Keratinocyte (primary cell): Measurements from ENCODE around the gene CCND1. TPM values are rescaled to one million over a fixed set of nuclear protein-coding genes. Genes with fewer than 3 reads are reported as not detected.

Experiments used
- DNase-seq: peaks from one replicate; pipeline ENCODE4 v3.0.0-alpha.2; 2011; ENCODE audit warnings: low read depth, missing footprints, low spot score
- FAIRE-seq: peaks from 2 replicates; lab custom pipeline; 2011; peaks lifted over from hg19 to GRCh38; lab: Jason Lieb, UNC
- H2AFZ ChIP-seq: 2 replicates; pipeline ENCODE4 v1.6.0; 2012; ENCODE audit warnings: low read length, control low read depth, inconsistent platforms; ENCODE audit not compliant: control insufficient read depth
- H3K27ac ChIP-seq: 2 replicates; pipeline ENCODE4 v1.5.1; 2011; ENCODE audit warnings: low read length; ENCODE audit not compliant: control insufficient read depth, insufficient read depth
- H3K27me3 ChIP-seq: 3 replicates; pipeline ENCODE4 v1.6.0; 2011; ENCODE audit warnings: low read length; ENCODE audit not compliant: control insufficient read depth, insufficient read depth; ENCODE audit errors: extremely low read depth
- H3K36me3 ChIP-seq, 2 experiments: 2 replicates in 1 of 2; 3 replicates in 1 of 2; pipeline ENCODE4 v1.5.1; 2011; ENCODE audit warnings: low read length in 2 of 2, mild to moderate bottlenecking in 1 of 2; ENCODE audit not compliant: control insufficient read depth in 2 of 2, insufficient read depth in 2 of 2; ENCODE audit errors: extremely low read depth in 1 of 2
- H3K4me1 ChIP-seq: 3 replicates; pipeline ENCODE4 v1.5.1; 2011; ENCODE audit warnings: low read length; ENCODE audit not compliant: control insufficient read depth, insufficient read depth; ENCODE audit errors: extremely low read depth
- H3K4me2 ChIP-seq: 3 replicates; pipeline ENCODE4 v1.6.0; 2011; ENCODE audit warnings: low read depth, low read length; ENCODE audit not compliant: control insufficient read depth, insufficient read depth; ENCODE audit errors: extremely low read depth
- H3K4me3 ChIP-seq, 3 experiments: fragments of 200-600 bp in 1 of 3; sonication (generic) in 1 of 3; 2 replicates in 2 of 3; 3 replicates in 1 of 3; pipeline ENCODE4 v1.5.1; 2011 to 2016; ENCODE audit warnings: low read length in 3 of 3, mild to moderate bottlenecking in 3 of 3, control low read depth in 2 of 3, inconsistent platforms in 1 of 3, low read depth in 1 of 3, mixed read lengths in 1 of 3, mixed run types in 1 of 3, moderate library complexity in 1 of 3; ENCODE audit not compliant: control insufficient read depth in 2 of 3, insufficient read depth in 2 of 3; ENCODE audit errors: extremely low read depth in 1 of 3
- H3K79me2 ChIP-seq: 2 replicates; pipeline ENCODE4 v1.6.0; 2012; ENCODE audit warnings: low read length; ENCODE audit not compliant: control insufficient read depth, insufficient read depth
- H3K9ac ChIP-seq: 3 replicates; pipeline ENCODE4 v1.6.0; 2011; ENCODE audit warnings: low read length; ENCODE audit not compliant: control insufficient read depth, insufficient read depth; ENCODE audit errors: extremely low read depth
- H3K9me1 ChIP-seq: 3 replicates; pipeline ENCODE4 v1.6.0; 2011; ENCODE audit warnings: low read length; ENCODE audit not compliant: control insufficient read depth, insufficient read depth; ENCODE audit errors: extremely low read depth
- H3K9me3 ChIP-seq: 2 replicates; pipeline ENCODE4 v1.5.1; 2012; ENCODE audit warnings: low read depth, low read length; ENCODE audit not compliant: control insufficient read depth
- H4K20me1 ChIP-seq: 3 replicates; pipeline ENCODE4 v1.6.0; 2011; ENCODE audit warnings: low read length; ENCODE audit not compliant: control insufficient read depth, insufficient read depth; ENCODE audit errors: extremely low read depth
- EZH2 ChIP-seq: IDR thresholded peaks from one replicate; pipeline ENCODE4 v1.6.1; 2012; ENCODE audit warnings: inconsistent platforms, mild to moderate bottlenecking, low read length, moderate library complexity
- dilution Hi-C: fragments of 300-500 bp; cut with MboI; formaldehyde crosslinking; loops from one replicate; pipeline ENCODE4 v1.7.0; 2020; ENCODE audit warnings: low sequenced_read_pairs; ENCODE audit not compliant: extremely low pct_ligation_motif_present
- polyA plus RNA-seq, 5 experiments: library from polyadenylated mRNA; depleted of rRNA in 3 of 5; stranded (reverse) in 3 of 5; stranded (forward) in 1 of 5; unstranded in 1 of 5; fragments of >200 nt; gene quantifications; 1 replicate in 1 of 5; 2 replicates in 3 of 5; 3 replicates in 1 of 5; pipeline versions ENCODE4 v1.2.1 to v1.2.3, GENCODE V29; 2011 to 2012; ENCODE audit warnings: missing spikeins in 2 of 5, low read depth in 1 of 5, low replicate concordance in 1 of 5
- TF ChIP-seq, protein P1 (sequence below), 3 experiments: IDR thresholded peaks in 1 of 3; conservative IDR thresholded peaks in 1 of 3; optimal IDR thresholded peaks in 1 of 3; 2 replicates in 2 of 3; 3 replicates in 1 of 3; pipeline versions ENCODE3 to v1.5.1; 2011; ENCODE audit warnings: low read length in 3 of 3, mild to moderate bottlenecking in 3 of 3, moderate library complexity in 2 of 3, control low read depth in 1 of 3, inconsistent platforms in 1 of 3; ENCODE audit not compliant: insufficient read depth in 2 of 3; ENCODE audit errors: extremely low read depth in 1 of 3

CCND1 gene
- polyA plus RNA-seq, 1 donor (not counting 4 experiments of a cell fraction or from before 2014, with no cell fraction given): 124 TPM

DNA sequence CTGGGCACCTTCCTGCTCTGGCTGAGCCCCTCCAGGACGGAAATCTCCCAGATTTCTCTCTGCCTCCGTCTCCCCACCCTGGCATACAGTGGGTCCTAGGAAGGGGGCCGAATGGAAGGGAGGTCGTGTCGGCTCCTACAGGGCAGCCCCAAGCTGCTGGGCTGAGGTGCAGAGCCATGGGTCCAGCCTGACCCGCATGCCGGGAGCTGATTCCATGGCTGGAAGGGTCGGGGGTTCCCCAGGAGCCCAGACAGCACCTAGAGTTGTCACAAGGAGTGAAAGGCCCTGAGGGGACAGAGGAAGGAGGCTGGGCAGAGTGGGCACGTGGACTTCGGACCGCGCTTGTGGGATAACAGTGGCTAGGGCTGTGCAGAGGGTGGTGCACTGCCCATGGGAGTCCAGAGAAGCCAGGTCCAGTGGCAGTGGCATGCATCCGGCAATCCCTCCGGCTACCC, 16.5 kb downstream of the CCND1 start:
- FAIRE-seq (no peak), DNase-seq (no peak)
- no peak overlapping the region for H3K4me3 ChIP-seq
- dilution Hi-C loops: no loop called here
- no peaks in the 10 kb centered on the region for H3K79me2 ChIP-seq
- no peaks in the 10 kb centered on the region for H3K4me1 ChIP-seq
- no peak overlapping the region for H2AFZ ChIP-seq
- peaks cover 3 to 5% of the 10 kb centered on the region in 2 experiments for H3K36me3 ChIP-seq
- H3K9me3 ChIP-seq: no peaks in the 10 kb centered on the region
- H3K27me3 ChIP-seq: no peaks in the 10 kb centered on the region
- H3K9me1 ChIP-seq: no peaks in the 10 kb centered on the region
- H3K27ac ChIP-seq: no peak overlapping the region
- no peak overlapping the region for H3K9ac ChIP-seq
- H4K20me1 ChIP-seq: no peaks in the 10 kb centered on the region
- TF ChIP-seq, protein P1, sequence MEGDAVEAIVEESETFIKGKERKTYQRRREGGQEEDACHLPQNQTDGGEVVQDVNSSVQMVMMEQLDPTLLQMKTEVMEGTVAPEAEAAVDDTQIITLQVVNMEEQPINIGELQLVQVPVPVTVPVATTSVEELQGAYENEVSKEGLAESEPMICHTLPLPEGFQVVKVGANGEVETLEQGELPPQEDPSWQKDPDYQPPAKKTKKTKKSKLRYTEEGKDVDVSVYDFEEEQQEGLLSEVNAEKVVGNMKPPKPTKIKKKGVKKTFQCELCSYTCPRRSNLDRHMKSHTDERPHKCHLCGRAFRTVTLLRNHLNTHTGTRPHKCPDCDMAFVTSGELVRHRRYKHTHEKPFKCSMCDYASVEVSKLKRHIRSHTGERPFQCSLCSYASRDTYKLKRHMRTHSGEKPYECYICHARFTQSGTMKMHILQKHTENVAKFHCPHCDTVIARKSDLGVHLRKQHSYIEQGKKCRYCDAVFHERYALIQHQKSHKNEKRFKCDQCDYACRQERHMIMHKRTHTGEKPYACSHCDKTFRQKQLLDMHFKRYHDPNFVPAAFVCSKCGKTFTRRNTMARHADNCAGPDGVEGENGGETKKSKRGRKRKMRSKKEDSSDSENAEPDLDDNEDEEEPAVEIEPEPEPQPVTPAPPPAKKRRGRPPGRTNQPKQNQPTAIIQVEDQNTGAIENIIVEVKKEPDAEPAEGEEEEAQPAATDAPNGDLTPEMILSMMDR (optimal IDR thresholded peaks at IDR 0.05 in 1 of 3, IDR thresholded peaks at IDR 0.05 in 1 of 3, conservative IDR thresholded peaks at IDR 0.05 in 1 of 3; ENCODE audit: extremely low read depth in 1 of 3, insufficient read depth in 2 of 3, low read length in 3 of 3): no peak
- TF ChIP-seq EZH2: no peak
- no peak overlapping the region for H3K4me2 ChIP-seq

DNA sequence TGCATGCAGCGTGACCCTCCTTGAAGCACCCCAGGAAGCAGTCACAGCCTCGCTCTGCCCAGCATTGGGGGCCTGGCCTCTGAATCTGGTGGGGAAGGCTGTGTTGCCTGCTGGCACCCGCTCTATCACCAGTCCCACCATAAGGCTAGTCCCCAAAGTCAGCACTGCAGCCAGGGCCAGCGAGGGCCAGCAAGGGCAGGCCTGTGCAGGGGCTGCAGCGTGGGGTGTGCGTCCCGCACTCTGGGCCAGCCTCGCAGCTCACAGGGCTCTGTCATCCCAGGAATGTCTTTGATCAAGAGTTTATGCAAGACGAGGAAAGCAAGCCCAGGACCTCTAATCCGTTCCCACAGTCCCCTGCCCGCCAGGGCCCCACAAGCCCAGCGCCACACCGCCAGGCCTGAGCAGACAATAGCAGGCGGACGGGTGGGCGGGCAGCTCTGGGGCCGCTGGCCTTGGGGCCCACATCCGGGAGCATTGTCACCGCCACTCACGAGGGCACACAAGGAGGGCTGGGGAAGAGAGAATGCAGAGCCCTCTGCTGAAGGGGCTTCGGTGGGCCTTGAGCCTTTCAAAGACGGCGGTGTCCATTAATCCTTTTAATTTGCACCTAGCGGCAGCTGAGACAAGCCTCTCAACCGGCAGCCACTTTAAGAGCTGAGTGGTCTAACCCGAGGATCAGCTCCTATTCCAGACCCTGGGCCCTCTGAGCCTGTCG, 17.1 kb downstream of the CCND1 start:
- no peak overlapping the region for H3K9ac ChIP-seq
- no peak overlapping the region for H3K4me2 ChIP-seq
- DNase-seq (no peak), FAIRE-seq (no peak)
- TF ChIP-seq, protein P1 (optimal IDR thresholded peaks at IDR 0.05 in 1 of 3, IDR thresholded peaks at IDR 0.05 in 1 of 3, conservative IDR thresholded peaks at IDR 0.05 in 1 of 3; ENCODE audit: extremely low read depth in 1 of 3, insufficient read depth in 2 of 3, low read length in 3 of 3): no peak
- TF ChIP-seq EZH2: no peak
- no peaks in the 10 kb centered on the region for H3K9me1 ChIP-seq
- H3K4me3 ChIP-seq: no peak overlapping the region
- H4K20me1 ChIP-seq: no peaks in the 10 kb centered on the region
- no peaks in the 10 kb centered on the region for H3K4me1 ChIP-seq
- dilution Hi-C loops: no loop called here
- H3K9me3 ChIP-seq: no peaks in the 10 kb centered on the region
- H3K27me3 ChIP-seq: no peaks in the 10 kb centered on the region
- no peak overlapping the region for H2AFZ ChIP-seq
- peaks cover 3 to 4% of the 10 kb centered on the region in 2 experiments for H3K36me3 ChIP-seq
- no peaks in the 10 kb centered on the region for H3K79me2 ChIP-seq
- H3K27ac ChIP-seq: no peak overlapping the region
